ENCODE results near the gene BTN1A1.

Gene BTN1A1

GRCh38 chr6:26468829-26469228 lies 31.3 kb upstream of the BTN1A1 start:
- no peak overlapping the region for H3K4me3 ChIP-seq (ENCODE audit: low read depth, low read length)
- H3K27ac ChIP-seq (ENCODE audit: extremely low read depth, low read depth, low read length): no peak overlapping the region
- ChIA-PET POLR2A (no interaction called here), CTCF (no interaction called here)
- no peaks in the 10 kb centered on the region for H3K4me1 ChIP-seq (ENCODE audit: control insufficient read depth, insufficient read depth, low read length)
- no peaks in the 10 kb centered on the region for H3K9me3 ChIP-seq (ENCODE audit: control insufficient read depth, insufficient read depth, low read depth, low read length)
- TF ChIP-seq ZEB2 (tag by site-specific recombination; IDR thresholded peaks at IDR 0.05): no peak
- no peak for TF ChIP-seq TRIM28 (IDR thresholded peaks at IDR 0.05; ENCODE audit: borderline replicate concordance, low read length)
- no peak for TF ChIP-seq REPIN1 (tag by site-specific recombination; IDR thresholded peaks at IDR 0.05; ENCODE audit: low read depth)
- no peak for TF ChIP-seq ZNF214 (tag by site-specific recombination; IDR thresholded peaks at IDR 0.05; ENCODE audit: borderline replicate concordance)
- no peak for TF ChIP-seq ZNF777 (tag by site-specific recombination; IDR thresholded peaks at IDR 0.05; ENCODE audit: borderline replicate concordance)
- no peak for TF ChIP-seq ZNF639 (tag by site-specific recombination; IDR thresholded peaks at IDR 0.05)
- TF ChIP-seq MYNN (tag by site-specific recombination; IDR thresholded peaks at IDR 0.05; ENCODE audit: borderline replicate concordance): no peak
- no peak for TF ChIP-seq ZNF169 (tag by site-specific recombination; IDR thresholded peaks at IDR 0.05)
- TF ChIP-seq ZNF433 (tag by site-specific recombination; IDR thresholded peaks at IDR 0.05; ENCODE audit: low read depth): no peak
- TF ChIP-seq KLF9 (tag by site-specific recombination; IDR thresholded peaks at IDR 0.05; ENCODE audit: low read depth): no peak
- no peak for TF ChIP-seq ZNF76 (tag by site-specific recombination; IDR thresholded peaks at IDR 0.05; ENCODE audit: borderline replicate concordance, low read depth)
- no peak for TF ChIP-seq SCRT1 (tag by site-specific recombination; IDR thresholded peaks at IDR 0.05; ENCODE audit: borderline replicate concordance)
- no peak for TF ChIP-seq ZNF280D (tag by site-specific recombination; IDR thresholded peaks at IDR 0.05)
- H3K36me3 ChIP-seq (ENCODE audit: control insufficient read depth in 2 of 2, insufficient read depth in 1 of 2, low read length in 2 of 2): peaks cover 33 to 54% of the 10 kb centered on the region in 2 experiments

DNA sequence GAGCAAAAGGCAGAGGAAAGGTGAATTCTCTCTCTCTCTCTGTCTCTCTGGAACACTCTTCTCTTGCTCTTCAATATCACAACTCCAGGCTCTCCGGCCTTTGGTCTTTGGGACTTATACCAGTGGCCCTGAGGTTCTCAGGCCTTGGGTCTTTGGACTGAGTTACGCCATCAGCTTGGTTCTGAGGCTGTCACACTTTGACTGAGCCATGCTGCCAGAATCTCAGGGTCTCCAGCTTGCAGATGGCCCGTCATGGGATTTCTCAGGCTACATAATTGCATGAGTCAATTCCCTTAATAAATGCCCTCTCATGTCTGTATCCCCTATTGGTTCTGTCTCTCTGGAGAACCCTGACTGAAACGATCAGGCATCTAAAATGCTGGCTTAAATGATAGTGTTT lies 29.5 kb upstream of the BTN1A1 start:
- H3K4me1 ChIP-seq (ENCODE audit: control insufficient read depth, insufficient read depth, low read length): peaks cover 8% of the 10 kb centered on the region
- no peak overlapping the region for H3K27ac ChIP-seq (ENCODE audit: extremely low read depth, low read depth, low read length)
- CTCF ChIA-PET: no interaction called here
- peaks cover 16 to 36% of the 10 kb centered on the region in 2 experiments for H3K36me3 ChIP-seq (ENCODE audit: control insufficient read depth in 2 of 2, insufficient read depth in 1 of 2, low read length in 2 of 2)
- POLR2A ChIA-PET: interaction anchor here (0.6 kb wide), 1 partner anchor 205 kb away, joined by 3 read pairs; no protein-coding TSS in a partner anchor
- H3K9me3 ChIP-seq (ENCODE audit: control insufficient read depth, insufficient read depth, low read depth, low read length): no peaks in the 10 kb centered on the region
- H3K4me3 ChIP-seq (ENCODE audit: low read depth, low read length): no peak overlapping the region
- TF ChIP-seq ZNF677 (tag by site-specific recombination; IDR thresholded peaks at IDR 0.05) (no peak), ZNF621 (tag by site-specific recombination; IDR thresholded peaks at IDR 0.05) (no peak), ZNF560 (tag by site-specific recombination; IDR thresholded peaks at IDR 0.05; ENCODE audit: borderline replicate concordance) (no peak), ZXDB (tag by site-specific recombination; IDR thresholded peaks at IDR 0.05) (no peak), WT1 (tag by site-specific recombination; IDR thresholded peaks at IDR 0.05) (no peak), ZNF423 (tag by site-specific recombination; IDR thresholded peaks at IDR 0.05) (no peak), ZNF433 (tag by site-specific recombination; IDR thresholded peaks at IDR 0.05; ENCODE audit: low read depth) (no peak), ZNF776 (tag by site-specific recombination; IDR thresholded peaks at IDR 0.05; ENCODE audit: borderline replicate concordance) (no peak), ZNF354C (tag by site-specific recombination; IDR thresholded peaks at IDR 0.05; ENCODE audit: borderline replicate concordance, low read depth) (no peak), EGR2 (tag by site-specific recombination; IDR thresholded peaks at IDR 0.05; ENCODE audit: low read depth) (no peak), ZNF629 (tag by site-specific recombination; IDR thresholded peaks at IDR 0.05) (no peak)
- TF ChIP-seq, protein P1, sequence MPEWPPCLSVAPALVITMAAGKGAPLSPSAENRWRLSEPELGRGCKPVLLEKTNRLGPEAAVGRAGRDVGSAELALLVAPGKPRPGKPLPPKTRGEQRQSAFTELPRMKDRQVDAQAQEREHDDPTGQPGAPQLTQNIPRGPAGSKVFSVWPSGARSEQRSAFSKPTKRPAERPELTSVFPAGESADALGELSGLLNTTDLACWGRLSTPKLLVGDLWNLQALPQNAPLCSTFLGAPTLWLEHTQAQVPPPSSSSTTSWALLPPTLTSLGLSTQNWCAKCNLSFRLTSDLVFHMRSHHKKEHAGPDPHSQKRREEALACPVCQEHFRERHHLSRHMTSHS (tag by site-specific recombination; IDR thresholded peaks at IDR 0.05): no peak
- TF ChIP-seq, protein P2, sequence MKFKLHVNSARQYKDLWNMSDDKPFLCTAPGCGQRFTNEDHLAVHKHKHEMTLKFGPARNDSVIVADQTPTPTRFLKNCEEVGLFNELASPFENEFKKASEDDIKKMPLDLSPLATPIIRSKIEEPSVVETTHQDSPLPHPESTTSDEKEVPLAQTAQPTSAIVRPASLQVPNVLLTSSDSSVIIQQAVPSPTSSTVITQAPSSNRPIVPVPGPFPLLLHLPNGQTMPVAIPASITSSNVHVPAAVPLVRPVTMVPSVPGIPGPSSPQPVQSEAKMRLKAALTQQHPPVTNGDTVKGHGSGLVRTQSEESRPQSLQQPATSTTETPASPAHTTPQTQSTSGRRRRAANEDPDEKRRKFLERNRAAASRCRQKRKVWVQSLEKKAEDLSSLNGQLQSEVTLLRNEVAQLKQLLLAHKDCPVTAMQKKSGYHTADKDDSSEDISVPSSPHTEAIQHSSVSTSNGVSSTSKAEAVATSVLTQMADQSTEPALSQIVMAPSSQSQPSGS (tag by site-specific recombination; IDR thresholded peaks at IDR 0.05; ENCODE audit: low read depth): no peak
- TF ChIP-seq, protein P3, sequence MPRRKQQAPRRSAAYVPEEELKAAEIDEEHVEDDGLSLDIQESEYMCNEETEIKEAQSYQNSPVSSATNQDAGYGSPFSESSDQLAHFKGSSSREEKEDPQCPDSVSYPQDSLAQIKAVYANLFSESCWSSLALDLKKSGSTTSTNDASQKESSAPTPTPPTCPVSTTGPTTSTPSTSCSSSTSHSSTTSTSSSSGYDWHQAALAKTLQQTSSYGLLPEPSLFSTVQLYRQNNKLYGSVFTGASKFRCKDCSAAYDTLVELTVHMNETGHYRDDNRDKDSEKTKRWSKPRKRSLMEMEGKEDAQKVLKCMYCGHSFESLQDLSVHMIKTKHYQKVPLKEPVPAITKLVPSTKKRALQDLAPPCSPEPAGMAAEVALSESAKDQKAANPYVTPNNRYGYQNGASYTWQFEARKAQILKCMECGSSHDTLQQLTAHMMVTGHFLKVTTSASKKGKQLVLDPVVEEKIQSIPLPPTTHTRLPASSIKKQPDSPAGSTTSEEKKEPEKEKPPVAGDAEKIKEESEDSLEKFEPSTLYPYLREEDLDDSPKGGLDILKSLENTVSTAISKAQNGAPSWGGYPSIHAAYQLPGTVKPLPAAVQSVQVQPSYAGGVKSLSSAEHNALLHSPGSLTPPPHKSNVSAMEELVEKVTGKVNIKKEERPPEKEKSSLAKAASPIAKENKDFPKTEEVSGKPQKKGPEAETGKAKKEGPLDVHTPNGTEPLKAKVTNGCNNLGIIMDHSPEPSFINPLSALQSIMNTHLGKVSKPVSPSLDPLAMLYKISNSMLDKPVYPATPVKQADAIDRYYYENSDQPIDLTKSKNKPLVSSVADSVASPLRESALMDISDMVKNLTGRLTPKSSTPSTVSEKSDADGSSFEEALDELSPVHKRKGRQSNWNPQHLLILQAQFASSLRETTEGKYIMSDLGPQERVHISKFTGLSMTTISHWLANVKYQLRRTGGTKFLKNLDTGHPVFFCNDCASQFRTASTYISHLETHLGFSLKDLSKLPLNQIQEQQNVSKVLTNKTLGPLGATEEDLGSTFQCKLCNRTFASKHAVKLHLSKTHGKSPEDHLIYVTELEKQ (tag by site-specific recombination; IDR thresholded peaks at IDR 0.05; ENCODE audit: borderline replicate concordance): no peak
